GM04503 (cell line): ENCODE results near the gene USP22.

Source experiments
- DNase-seq: peaks from one replicate; pipeline ENCODE4 v3.0.0-alpha.2; 2012; ENCODE audit warnings: low read depth

The USP22 gene

GRCh38 chr17:21046216-21046615 lies 3.4 kb upstream of the USP22 start:
- no peak for DNase-seq

GRCh38 chr17:21044971-21045370 lies 2.2 kb upstream of the USP22 start:
- DNase-seq = no peak

GRCh38 chr17:21043296-21044232 lies 753 bp upstream of the USP22 start:
- DNase-seq = peak; percentile 82

GRCh38 chr17:21041741-21042457 lies 912 bp downstream of the USP22 start:
- no peak for DNase-seq

- no peak for DNase-seq
Measured at GRCh38 chr17:21039839-21040575, 2.8 kb downstream of the USP22 start.

- DNase-seq = no peak
Measured at GRCh38 chr17:21037117-21037803, 5.6 kb downstream of the USP22 start.

GRCh38 chr17:21036361-21036881 lies 6.4 kb downstream of the USP22 start:
- DNase-seq = no peak

GRCh38 chr17:21035406-21035805 lies 7.4 kb downstream of the USP22 start:
- no peak for DNase-seq

GRCh38 chr17:21034340-21035235 lies 8.2 kb downstream of the USP22 start:
- no peak for DNase-seq

- no peak for DNase-seq
Measured at GRCh38 chr17:21033350-21033749, 9.5 kb downstream of the USP22 start.

GRCh38 chr17:21031756-21032396 lies 10.9 kb downstream of the USP22 start:
- no peak for DNase-seq

- DNase-seq = no peak
Measured at GRCh38 chr17:21030375-21030774, 12.4 kb downstream of the USP22 start.

- DNase-seq = no peak
Measured at GRCh38 chr17:21029515-21029914, 13.3 kb downstream of the USP22 start.

- DNase-seq = peak; percentile 60
Measured at GRCh38 chr17:21029036-21029435, 13.8 kb downstream of the USP22 start.

GRCh38 chr17:21028192-21028591 lies 14.6 kb downstream of the USP22 start:
- no peak for DNase-seq

GRCh38 chr17:21027031-21027430 lies 15.8 kb downstream of the USP22 start:
- DNase-seq = no peak

- no peak for DNase-seq
Measured at GRCh38 chr17:21025451-21025850, 17.4 kb downstream of the USP22 start.

- DNase-seq = no peak
Measured at GRCh38 chr17:21024024-21024423, 18.8 kb downstream of the USP22 start.

GRCh38 chr17:21021208-21021803 lies 21.5 kb downstream of the USP22 start:
- DNase-seq = no peak

- DNase-seq = no peak
Measured at GRCh38 chr17:21020622-21021021, 22.2 kb downstream of the USP22 start.
